HCT116 (cell line): ENCODE data around the gene PROSER2. TPM values are rescaled to one million over a fixed set of nuclear protein-coding genes. Genes with fewer than 3 reads are reported as not detected.

ENCODE experiments used
- ATAC-seq: fragments of 200-7000 bp; cut with Tn5 transposase; 2 replicates; pipeline ENCODE4 v1.9.1; 2020; ENCODE audit warnings: mild to moderate bottlenecking, moderate library complexity
- BruUV-seq: library from RNA; stranded (reverse); fragments of 400-500 nt; replicated peaks from 2 replicates; lab custom pipeline; 2021; lab: Mats Ljungman, UMichigan
- CTCF ChIA-PET: fragments of 300-600 bp; sonication (Branson Sonifier 250); formaldehyde crosslinking; loops from one replicate; lab custom pipeline; 2021; ENCODE audit warnings: antibody characterized with exemption; lab: Charles Lee
- POLR2A ChIA-PET: fragments of 300-600, 350-600 bp; sonication (Branson Sonifier 250); formaldehyde crosslinking; loops from one replicate; lab custom pipeline; 2021; ENCODE audit warnings: antibody characterized with exemption; lab: Charles Lee
- RAD21 ChIA-PET, 2 experiments: fragments of 300-600 bp; sonication (Branson Sonifier 250); formaldehyde crosslinking; loops; one replicate each; lab custom pipeline; 2023; ENCODE audit warnings: low total read pairs in 2 of 2; ENCODE audit not compliant: uncharacterized antibody in 2 of 2, unreplicated experiment in 2 of 2, low non-redundant PET in 1 of 2; lab: Charles Lee
- DNase-seq: peaks from one replicate; pipeline ENCODE4 v3.0.0-alpha.2; 2010; ENCODE audit warnings: low read depth, low spot score
- H2AFZ ChIP-seq: fragments of 200-600 bp; shearing (Covaris generic), sonication (generic); 2 replicates; pipeline ENCODE4 v1.6.1; 2017; ENCODE audit warnings: low read depth, mixed run types, mixed read lengths, antibody characterized with exemption, low read length; ENCODE audit not compliant: poor library complexity, severe bottlenecking
- H3K27ac ChIP-seq: 2 replicates; pipeline ENCODE4 v1.5.1; 2012; ENCODE audit warnings: low read depth, low read length
- H3K27me3 ChIP-seq: fragments of 200-600 bp; sonication (generic); 2 replicates; pipeline ENCODE4 v1.6.1; 2016; ENCODE audit warnings: mixed run types, low read length, mixed read lengths; ENCODE audit not compliant: insufficient read depth
- H3K36me3 ChIP-seq, 2 experiments: fragments of 200-500 bp in 1 of 2; fragments of 200-600 bp in 1 of 2; sonication (Bioruptor generic) in 1 of 2; sonication (generic) in 1 of 2; 2 replicates each; pipeline versions ENCODE4 v1.5.1 to v1.6.1; 2014 to 2016; ENCODE audit warnings: low read length in 2 of 2, inconsistent platforms in 1 of 2, mixed read lengths in 1 of 2, mixed run types in 1 of 2; ENCODE audit not compliant: insufficient read depth in 2 of 2, control insufficient read depth in 1 of 2
- H3K4me1 ChIP-seq, 2 experiments: fragments of 200-600 bp in 1 of 2; sonication (generic) in 1 of 2; 2 replicates each; pipeline versions ENCODE4 v1.5.1 to v1.6.1; 2012 to 2017; ENCODE audit warnings: low read length in 2 of 2, inconsistent platforms in 1 of 2, mild to moderate bottlenecking in 1 of 2, mixed read lengths in 1 of 2, mixed run types in 1 of 2, moderate library complexity in 1 of 2; ENCODE audit not compliant: insufficient read depth in 2 of 2, control insufficient read depth in 1 of 2
- H3K4me2 ChIP-seq: fragments of 200-600 bp; sonication (generic); 2 replicates; pipeline ENCODE4 v1.6.1; 2017; ENCODE audit warnings: mixed run types, low read length, mixed read lengths
- H3K4me3 ChIP-seq, 2 experiments: fragments of 200-600 bp in 1 of 2; sonication (generic) in 1 of 2; replicated peaks in 1 of 2; 2 replicates each; pipeline ENCODE4 v1.5.1; 2011 to 2016; ENCODE audit warnings: low read length in 2 of 2, control low read depth in 1 of 2, low read depth in 1 of 2, mild to moderate bottlenecking in 1 of 2, mixed read lengths in 1 of 2, mixed run types in 1 of 2
- H3K79me2 ChIP-seq: fragments of 200-600 bp; sonication (generic); 2 replicates; pipeline ENCODE4 v1.6.1; 2017; ENCODE audit warnings: mild to moderate bottlenecking, mixed run types, low read length, moderate library complexity, mixed read lengths; ENCODE audit not compliant: insufficient read depth
- H3K9ac ChIP-seq: fragments of 200-600 bp; sonication (generic); 2 replicates; pipeline ENCODE4 v1.6.1; 2016; ENCODE audit warnings: low read length, mixed read lengths
- H3K9me2 ChIP-seq: fragments of 200-600 bp; sonication (generic), shearing (Covaris generic); 2 replicates; pipeline ENCODE4 v1.6.1; 2017; ENCODE audit warnings: mixed run types, mild to moderate bottlenecking, moderate library complexity; ENCODE audit not compliant: insufficient read depth
- H3K9me3 ChIP-seq, 2 experiments: fragments of 200-500 bp in 1 of 2; fragments of 200-600 bp in 1 of 2; sonication (Bioruptor generic) in 1 of 2; sonication (generic) in 1 of 2; 2 replicates each; pipeline ENCODE4 v1.6.1; 2014 to 2017; ENCODE audit warnings: low read length in 2 of 2, mixed read lengths in 2 of 2, inconsistent platforms in 1 of 2, low read depth in 1 of 2, mild to moderate bottlenecking in 1 of 2, mixed run types in 1 of 2, moderate library complexity in 1 of 2; ENCODE audit not compliant: control insufficient read depth in 1 of 2, insufficient read depth in 1 of 2
- H4K20me1 ChIP-seq: fragments of 200-600 bp; sonication (generic), shearing (Covaris generic); 2 replicates; pipeline ENCODE4 v1.6.1; 2017; ENCODE audit warnings: mixed run types, mild to moderate bottlenecking, moderate library complexity; ENCODE audit not compliant: insufficient read depth
- ATF3 ChIP-seq: IDR thresholded peaks from 2 replicates; pipeline ENCODE4 v1.6.1; 2012
- ELF1 ChIP-seq: IDR thresholded peaks from 2 replicates; pipeline ENCODE4 v1.6.1; 2012; ENCODE audit warnings: low read depth, borderline replicate concordance
- EZH2 ChIP-seq: fragments of 200-600 bp; sonication (generic); IDR thresholded peaks from 2 replicates; pipeline ENCODE4 v1.6.1; 2017; ENCODE audit warnings: antibody characterized with exemption, mixed run types
- EZH2phosphoT487 ChIP-seq: fragments of 200-600 bp; IDR thresholded peaks from 2 replicates; pipeline ENCODE4 v1.6.1; 2018; ENCODE audit warnings: antibody characterized with exemption, borderline replicate concordance
- POLR2AphosphoS5 ChIP-seq: IDR thresholded peaks from 2 replicates; pipeline ENCODE4 v1.6.1; 2011; ENCODE audit warnings: mild to moderate bottlenecking, low read depth, low read length, moderate library complexity
- RAD21 ChIP-seq: IDR thresholded peaks from 2 replicates; pipeline ENCODE4 v1.6.1; 2012; ENCODE audit warnings: low read depth, mild to moderate bottlenecking
- REST ChIP-seq: IDR thresholded peaks from 2 replicates; pipeline ENCODE4 v1.6.1; 2012; ENCODE audit warnings: low read depth
- SIN3A ChIP-seq: IDR thresholded peaks from 2 replicates; pipeline ENCODE4 v1.6.1; 2012; ENCODE audit warnings: low read depth
- SP1 ChIP-seq: IDR thresholded peaks from 2 replicates; pipeline ENCODE4 v1.6.1; 2012; ENCODE audit warnings: low read depth
- TCF7L2 ChIP-seq: IDR thresholded peaks from 2 replicates; pipeline ENCODE4 v1.7.0; 2011; ENCODE audit warnings: borderline replicate concordance, inconsistent platforms; ENCODE audit not compliant: insufficient read depth, insufficient read length; ENCODE audit errors: extremely low read depth
- YY1 ChIP-seq: IDR thresholded peaks from 2 replicates; pipeline ENCODE4 v1.6.1; 2011; ENCODE audit warnings: low read length, low read depth, moderate library complexity, mild to moderate bottlenecking; ENCODE audit not compliant: insufficient replicate concordance; ENCODE audit errors: extremely low read depth
- ZFX ChIP-seq: fragments of 450-650 bp; IDR thresholded peaks from 2 replicates; pipeline ENCODE4 v1.6.1; 2017
- ZNF274 ChIP-seq: fragments of 200-500 bp; sonication (Bioruptor generic); IDR thresholded peaks from 2 replicates; pipeline ENCODE4 v1.6.1; 2014; ENCODE audit warnings: mild to moderate bottlenecking, low read depth, low read length, inconsistent platforms
- intact Hi-C: fragments of 100-400 bp; cut with micrococcal nuclease; formaldehyde crosslinking; loops from 2 replicates; pipeline ENCODE4 v1.10.0; 2022
- total RNA-seq: library from RNA; stranded (reverse); gene quantifications from one replicate; pipeline ENCODE4 v1.2.1, GENCODE V29; 2021; ENCODE audit not compliant: unreplicated experiment

Gene PROSER2
- total RNA-seq, 1 experiment from 2014 or later = 46.2 TPM

- BruUV-seq = no TSS peak
- H3K27ac ChIP-seq = no peak overlapping the region
- POLR2A ChIA-PET = no interaction called here
- H3K4me1 ChIP-seq = peaks cover 9 to 15% of the 10 kb centered on the region in 2 experiments
- H4K20me1 ChIP-seq = no peaks in the 10 kb centered on the region
- CTCF ChIA-PET = interaction anchor here (1.0 to 1.7 kb wide), 2 partner anchors 30 to 198 kb away, joined by 3 to 4 read pairs; no protein-coding TSS in a partner anchor
- no peak overlapping the region for H3K4me2 ChIP-seq
- no peak overlapping the region for H2AFZ ChIP-seq
- no peaks in the 10 kb centered on the region for H3K9me2 ChIP-seq
- DNase-seq = no peak
- no peaks in the 10 kb centered on the region for H3K27me3 ChIP-seq
- intact Hi-C loops = no loop called here
- H3K9ac ChIP-seq = no peak overlapping the region
- no peaks in the 10 kb centered on the region for H3K9me3 ChIP-seq
- H3K36me3 ChIP-seq = no peaks in the 10 kb centered on the region
- no peaks in the 10 kb centered on the region for H3K79me2 ChIP-seq
- no peak for TF ChIP-seq ZNF274
- no peak for TF ChIP-seq ZFX
- TF ChIP-seq ATF3 = no peak
- TF ChIP-seq EZH2phosphoT487 = no peak
- TF ChIP-seq RAD21 = no peak
- no peak for TF ChIP-seq EZH2
- TF ChIP-seq SIN3A = no peak
- TF ChIP-seq ELF1 = no peak
- TF ChIP-seq TCF7L2 = no peak
- TF ChIP-seq SP1 = no peak
- TF ChIP-seq YY1 = no peak
- no peak for TF ChIP-seq POLR2AphosphoS5
- no peak for TF ChIP-seq REST
- no peak for ATAC-seq
- RAD21 ChIA-PET = no interaction called here
- H3K4me3 ChIP-seq = no peak overlapping the region
Measured at GRCh38 chr10:11789306-11789705, 33.9 kb upstream of the PROSER2 start.
